ENCODE data around the gene PTPRM.

PTPRM gene

DNA sequence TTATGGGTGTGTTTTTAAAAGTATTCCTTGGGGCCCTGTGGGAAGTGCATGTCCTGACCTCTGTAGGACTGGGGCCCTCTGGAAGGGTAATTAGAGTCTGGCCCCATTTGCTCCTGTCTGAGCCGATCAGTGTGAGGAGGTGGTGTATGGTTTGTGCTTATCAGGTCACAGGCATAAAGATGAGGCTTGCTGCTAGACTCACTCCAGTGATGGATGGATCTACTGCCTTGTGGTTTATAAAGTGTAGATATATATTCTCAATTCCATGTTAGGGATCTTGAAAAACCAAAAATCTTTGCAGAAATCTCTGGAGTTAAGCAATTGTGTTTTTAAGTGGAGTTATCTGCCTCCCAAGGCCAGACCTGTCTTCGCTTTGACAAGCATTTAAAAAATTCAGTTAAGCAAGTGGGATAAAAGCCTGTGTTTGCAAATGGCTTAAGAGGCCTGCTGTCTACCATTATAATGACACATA lies 182.4 kb downstream of the PTPRM start:
- TF ChIP-seq, protein P1, sequence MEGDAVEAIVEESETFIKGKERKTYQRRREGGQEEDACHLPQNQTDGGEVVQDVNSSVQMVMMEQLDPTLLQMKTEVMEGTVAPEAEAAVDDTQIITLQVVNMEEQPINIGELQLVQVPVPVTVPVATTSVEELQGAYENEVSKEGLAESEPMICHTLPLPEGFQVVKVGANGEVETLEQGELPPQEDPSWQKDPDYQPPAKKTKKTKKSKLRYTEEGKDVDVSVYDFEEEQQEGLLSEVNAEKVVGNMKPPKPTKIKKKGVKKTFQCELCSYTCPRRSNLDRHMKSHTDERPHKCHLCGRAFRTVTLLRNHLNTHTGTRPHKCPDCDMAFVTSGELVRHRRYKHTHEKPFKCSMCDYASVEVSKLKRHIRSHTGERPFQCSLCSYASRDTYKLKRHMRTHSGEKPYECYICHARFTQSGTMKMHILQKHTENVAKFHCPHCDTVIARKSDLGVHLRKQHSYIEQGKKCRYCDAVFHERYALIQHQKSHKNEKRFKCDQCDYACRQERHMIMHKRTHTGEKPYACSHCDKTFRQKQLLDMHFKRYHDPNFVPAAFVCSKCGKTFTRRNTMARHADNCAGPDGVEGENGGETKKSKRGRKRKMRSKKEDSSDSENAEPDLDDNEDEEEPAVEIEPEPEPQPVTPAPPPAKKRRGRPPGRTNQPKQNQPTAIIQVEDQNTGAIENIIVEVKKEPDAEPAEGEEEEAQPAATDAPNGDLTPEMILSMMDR (IDR thresholded peaks at IDR 0.05; ENCODE audit: control extremely low read depth, extremely low read depth, low read depth, missing control alignments) = no peak
- POLR2A ChIA-PET = no interaction called here
- CTCF ChIA-PET = no interaction called here
- no peak for DNase-seq (ENCODE audit: extremely low spot score)

DNA sequence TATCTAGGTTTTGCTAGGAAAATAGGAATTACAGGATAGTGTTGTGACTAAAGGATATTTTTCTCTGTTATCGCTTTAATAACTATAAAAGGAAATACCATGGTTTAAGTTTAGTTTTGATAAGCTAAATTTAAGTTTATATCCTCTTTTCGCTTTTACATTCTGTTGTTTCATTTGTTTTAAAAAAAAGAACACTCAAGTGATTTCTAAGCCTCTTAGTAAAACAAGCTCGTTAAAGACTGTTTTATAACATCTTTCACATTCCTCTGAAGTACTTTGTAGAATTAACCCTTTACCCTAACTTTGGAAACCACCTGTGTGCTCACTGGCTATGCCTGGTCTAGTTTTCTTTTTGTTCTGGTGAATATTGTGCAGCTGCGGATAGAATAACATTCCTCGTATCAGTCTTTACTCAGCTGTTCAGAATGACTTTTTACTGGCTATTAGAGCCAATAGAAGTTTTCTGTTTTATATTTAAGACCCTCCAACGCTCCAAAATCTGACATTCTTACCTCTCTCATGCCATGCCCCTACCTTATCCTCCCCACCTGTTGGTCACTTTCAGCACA lies 183.1 kb downstream of the PTPRM start:
- TF ChIP-seq, protein P1 (IDR thresholded peaks at IDR 0.05; ENCODE audit: control extremely low read depth, extremely low read depth, low read depth, missing control alignments) = no peak
- POLR2A ChIA-PET = no interaction called here
- CTCF ChIA-PET = no interaction called here
- no peak for DNase-seq (ENCODE audit: extremely low spot score)

DNA sequence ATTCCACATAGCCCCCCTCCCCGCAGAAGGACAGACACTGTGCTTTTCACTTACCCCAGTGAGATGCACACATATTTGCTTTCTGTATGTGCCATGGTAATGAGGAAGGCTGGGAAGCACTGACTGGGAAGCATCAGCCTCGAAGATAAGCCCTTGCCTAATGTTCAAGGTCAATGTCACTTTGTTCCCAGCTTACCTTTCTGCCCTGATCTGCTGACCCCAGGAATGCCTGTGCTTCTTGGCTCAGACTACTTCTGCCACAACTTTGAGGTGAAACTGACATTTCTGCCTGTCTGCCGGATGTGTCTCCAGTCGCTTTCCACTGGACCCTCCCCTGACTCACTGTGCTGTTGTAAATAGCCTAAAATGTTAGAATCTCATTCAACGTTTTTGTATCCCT lies 183.8 kb downstream of the PTPRM start:
- ChIA-PET CTCF (no interaction called here), POLR2A (no interaction called here)

DNA sequence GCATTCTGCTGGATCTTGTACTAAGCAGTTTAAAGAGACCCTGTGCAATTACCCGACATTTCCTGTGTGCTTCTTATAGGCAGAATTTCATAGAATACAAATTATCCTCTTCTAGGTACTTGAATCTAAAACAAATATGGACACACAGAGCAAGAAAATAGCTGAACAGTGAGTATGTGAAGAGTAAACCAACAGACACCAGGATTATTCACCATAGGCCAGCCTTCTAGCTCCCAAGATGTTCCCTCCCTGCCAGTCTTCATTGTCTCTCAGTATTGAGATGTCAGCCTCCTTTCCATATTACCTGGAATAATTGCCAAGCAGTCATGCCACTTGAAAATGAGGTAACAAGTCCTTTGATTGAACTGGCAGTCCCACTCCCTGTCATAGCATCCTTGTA lies 187.1 kb downstream of the PTPRM start:
- POLR2A ChIA-PET = no interaction called here
- TF ChIP-seq, protein P1 (IDR thresholded peaks at IDR 0.05; ENCODE audit: control extremely low read depth, extremely low read depth, low read depth, missing control alignments) = no peak
- DNase-seq (ENCODE audit: extremely low spot score) = no peak
- CTCF ChIA-PET = no interaction called here

More for the DNA sequence above, 183.8 kb downstream of the PTPRM start:
- TF ChIP-seq, protein P1 (IDR thresholded peaks at IDR 0.05; ENCODE audit: control extremely low read depth, extremely low read depth, low read depth, missing control alignments) = no peak
- no peak for DNase-seq (ENCODE audit: extremely low spot score)

DNA sequence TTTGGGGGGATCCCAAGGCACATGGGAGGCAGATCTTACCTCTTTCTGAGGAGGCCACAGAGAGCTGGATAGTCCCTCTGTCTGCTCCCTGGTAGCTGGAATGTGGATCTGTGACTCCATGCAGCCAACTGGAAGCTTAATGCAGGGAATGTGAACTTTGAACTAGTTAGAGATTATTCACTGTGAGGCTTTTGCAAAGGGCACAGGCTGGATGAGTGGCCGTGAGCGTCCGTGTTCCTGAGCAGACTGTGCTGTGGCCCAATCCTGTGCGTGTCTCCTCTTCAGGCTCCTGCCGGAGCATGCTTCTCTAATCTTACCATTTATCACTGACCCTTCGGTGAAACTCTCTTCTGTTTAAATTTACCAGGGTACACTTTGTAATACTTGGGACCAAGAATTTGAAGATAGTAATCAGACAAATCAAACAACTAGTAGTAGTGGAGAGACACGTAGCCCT lies 187.6 kb downstream of the PTPRM start:
- no peak for DNase-seq (ENCODE audit: extremely low spot score)
- ChIA-PET CTCF (no interaction called here), POLR2A (no interaction called here)
- TF ChIP-seq, protein P1 (IDR thresholded peaks at IDR 0.05; ENCODE audit: control extremely low read depth, extremely low read depth, low read depth, missing control alignments) = no peak

DNA sequence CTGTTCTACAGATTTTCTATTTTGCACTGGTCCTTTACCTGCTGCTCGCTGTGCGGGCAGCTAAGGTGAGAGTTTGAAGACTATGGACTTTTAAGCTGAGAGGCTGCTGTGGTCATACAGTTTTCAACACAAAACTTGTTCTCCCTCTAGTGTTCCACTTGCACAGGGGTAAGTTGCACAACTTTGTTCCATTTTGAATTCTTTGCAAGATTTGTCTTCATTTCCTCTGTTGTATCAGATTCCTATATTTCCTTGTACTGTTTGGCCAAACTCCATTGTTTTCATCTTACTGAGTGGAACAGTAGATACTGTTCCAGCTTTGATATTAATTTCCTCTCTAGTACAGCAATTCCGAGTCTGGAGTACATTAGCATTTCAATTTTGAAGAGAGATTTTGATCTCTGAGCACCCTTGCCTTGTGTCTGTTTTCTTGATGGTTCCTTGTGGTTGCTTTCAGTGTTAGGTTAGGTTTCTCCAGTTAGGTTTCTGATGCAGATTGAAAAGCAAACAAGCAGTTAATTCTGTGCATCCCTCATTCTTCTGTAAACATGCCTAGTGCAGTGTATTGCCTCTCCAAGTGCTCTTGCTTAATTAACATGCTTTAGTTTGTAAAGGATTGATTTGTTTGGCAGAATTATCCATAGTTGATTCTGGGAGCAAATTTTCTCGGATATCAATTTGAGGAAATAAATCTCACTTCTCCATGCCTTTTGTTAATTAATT lies 188.8 kb downstream of the PTPRM start:
- POLR2A ChIA-PET = no interaction called here
- CTCF ChIA-PET = no interaction called here
- TF ChIP-seq, protein P1 (IDR thresholded peaks at IDR 0.05; ENCODE audit: control extremely low read depth, extremely low read depth, low read depth, missing control alignments) = no peak
- DNase-seq (ENCODE audit: extremely low spot score) = no peak
